AG04449 (cell line): ENCODE measurements around the gene C2orf49.

Experiments used
- CTCF ChIA-PET: fragments of 350-600 bp; formaldehyde crosslinking; extraction: SDS; loops from one replicate; lab custom pipeline; 2021; ENCODE audit warnings: antibody characterized with exemption; lab: Yijun Ruan, JAX
- POLR2A ChIA-PET: fragments of 400-600, 350-600 bp; formaldehyde crosslinking; extraction: SDS; loops from one replicate; lab custom pipeline; 2020; ENCODE audit warnings: antibody characterized with exemption, inconsistent platforms; lab: Yijun Ruan, JAX
- DNase-seq: peaks from one replicate; pipeline ENCODE4 v3.0.0-alpha.2; 2010; ENCODE audit warnings: low read depth, low spot score
- H3K4me3 ChIP-seq: 2 replicates; pipeline ENCODE4 v1.5.1; 2011; ENCODE audit warnings: low read depth, mild to moderate bottlenecking, control low read depth, low read length
- TF ChIP-seq, protein P1 (sequence below): IDR thresholded peaks from one replicate; pipeline ENCODE4 v1.5.1; 2011; ENCODE audit warnings: mild to moderate bottlenecking, moderate library complexity, low read length, control low read depth, inconsistent platforms; ENCODE audit not compliant: insufficient read depth; ENCODE audit errors: missing control alignments

Gene C2orf49

GRCh38 chr2:105361102-105361889 is 24.0 kb downstream of the C2orf49 start:
- no peak for DNase-seq
- no peak overlapping the region for H3K4me3 ChIP-seq
- TF ChIP-seq, protein P1, sequence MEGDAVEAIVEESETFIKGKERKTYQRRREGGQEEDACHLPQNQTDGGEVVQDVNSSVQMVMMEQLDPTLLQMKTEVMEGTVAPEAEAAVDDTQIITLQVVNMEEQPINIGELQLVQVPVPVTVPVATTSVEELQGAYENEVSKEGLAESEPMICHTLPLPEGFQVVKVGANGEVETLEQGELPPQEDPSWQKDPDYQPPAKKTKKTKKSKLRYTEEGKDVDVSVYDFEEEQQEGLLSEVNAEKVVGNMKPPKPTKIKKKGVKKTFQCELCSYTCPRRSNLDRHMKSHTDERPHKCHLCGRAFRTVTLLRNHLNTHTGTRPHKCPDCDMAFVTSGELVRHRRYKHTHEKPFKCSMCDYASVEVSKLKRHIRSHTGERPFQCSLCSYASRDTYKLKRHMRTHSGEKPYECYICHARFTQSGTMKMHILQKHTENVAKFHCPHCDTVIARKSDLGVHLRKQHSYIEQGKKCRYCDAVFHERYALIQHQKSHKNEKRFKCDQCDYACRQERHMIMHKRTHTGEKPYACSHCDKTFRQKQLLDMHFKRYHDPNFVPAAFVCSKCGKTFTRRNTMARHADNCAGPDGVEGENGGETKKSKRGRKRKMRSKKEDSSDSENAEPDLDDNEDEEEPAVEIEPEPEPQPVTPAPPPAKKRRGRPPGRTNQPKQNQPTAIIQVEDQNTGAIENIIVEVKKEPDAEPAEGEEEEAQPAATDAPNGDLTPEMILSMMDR = no peak
- ChIA-PET POLR2A (no interaction called here), CTCF (interaction anchor here (0.8 to 8.4 kb wide), 4 partner anchors 14 to 185 kb away, joined by 3 to 167 read pairs (median 6); no protein-coding TSS in a partner anchor)

DNA sequence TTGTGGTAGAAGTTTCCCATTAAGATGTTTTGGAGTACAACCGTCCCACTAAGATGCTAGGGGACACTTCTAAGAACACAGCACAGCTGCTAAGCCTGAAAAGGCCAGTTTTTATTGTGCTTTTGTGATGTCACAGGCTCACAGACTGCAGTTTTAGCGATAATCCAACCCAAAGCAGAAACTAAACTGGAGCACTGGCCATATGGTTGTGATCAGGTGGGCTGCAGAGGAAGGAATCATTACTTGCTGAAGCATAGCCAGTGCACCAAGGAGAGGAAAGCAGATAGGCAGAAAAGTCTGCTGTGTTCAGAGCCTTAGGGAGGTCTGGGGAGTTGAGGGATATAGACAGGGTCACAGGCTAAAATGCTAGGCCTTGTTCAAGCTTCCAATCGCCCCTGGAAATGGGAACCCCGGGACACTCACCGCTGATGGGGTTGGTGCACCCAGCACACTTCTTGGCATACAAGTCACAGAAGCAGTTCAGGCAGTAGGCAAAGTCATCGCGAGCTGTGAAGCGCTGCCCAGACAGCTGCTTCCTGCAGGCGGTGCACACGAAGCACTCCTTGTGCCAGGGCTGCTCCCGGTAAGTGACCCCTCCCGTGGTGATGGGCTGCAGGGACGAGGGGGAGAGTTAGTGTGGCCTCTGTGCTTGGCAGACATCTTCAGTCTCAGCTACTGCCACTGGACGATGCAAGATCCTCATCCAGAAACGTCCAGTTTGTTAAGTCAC is 25.7 kb downstream of the C2orf49 start:
- ChIA-PET CTCF (interaction anchor here (0.6 to 8.4 kb wide), 3 partner anchors 18 to 183 kb away, joined by 3 to 167 read pairs (median 7); no protein-coding TSS in a partner anchor), POLR2A (interaction anchor here (1.2 kb wide), 1 partner anchor 24 kb away, joined by 4 read pairs; no protein-coding TSS in a partner anchor)
- TF ChIP-seq, protein P1 = no peak
- H3K4me3 ChIP-seq = no peak overlapping the region
- no peak for DNase-seq

- CTCF ChIA-PET = interaction anchor here (1.0 to 8.4 kb wide), 4 partner anchors 15 to 182 kb away, joined by 3 to 167 read pairs (median 4); no protein-coding TSS in a partner anchor
- TF ChIP-seq, protein P1 = no peak
These were observed 27.2 kb downstream of the C2orf49 start for GRCh38 chr2:105364436-105365139.

DNA sequence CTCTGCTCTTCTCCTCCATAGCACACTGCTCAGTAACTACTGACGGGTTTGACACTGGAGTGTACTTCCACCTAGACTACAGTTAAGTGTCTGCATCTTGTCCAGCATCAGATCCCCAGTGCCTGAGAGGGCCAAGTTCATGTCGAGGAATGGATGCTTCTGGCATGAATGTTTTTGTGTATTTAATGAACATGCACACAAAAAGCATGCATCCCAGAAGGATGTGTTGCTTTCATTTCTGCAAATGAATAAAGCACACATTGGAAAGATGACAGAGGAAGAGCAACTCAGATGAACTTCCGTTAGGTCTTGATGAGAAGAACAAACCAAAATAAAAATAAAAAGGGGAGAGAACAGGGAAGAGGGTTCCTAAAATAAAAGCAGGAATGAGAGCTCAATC is 27.9 kb downstream of the C2orf49 start:
- DNase-seq = no peak
- POLR2A ChIA-PET = interaction anchor here (0.6 kb wide), 1 partner anchor 26 kb away, joined by 5 read pairs; no protein-coding TSS in a partner anchor
- CTCF ChIA-PET = interaction anchor here (1.0 to 8.4 kb wide), 4 partner anchors 16 to 181 kb away, joined by 3 to 167 read pairs (median 4); no protein-coding TSS in a partner anchor
- H3K4me3 ChIP-seq = no peak overlapping the region
- TF ChIP-seq, protein P1 = no peak

More at GRCh38 chr2:105364436-105365139, 27.2 kb downstream of the C2orf49 start:
- DNase-seq = no peak
- POLR2A ChIA-PET = interaction anchor here (0.6 kb wide), 2 partner anchors 26 to 28 kb away, joined by 5 to 6 read pairs; no protein-coding TSS in a partner anchor
- no peak overlapping the region for H3K4me3 ChIP-seq

GRCh38 chr2:105368759-105369408 is 31.5 kb downstream of the C2orf49 start:
- ChIA-PET POLR2A (interaction anchor here (0.8 to 1.5 kb wide), 2 partner anchors 11 to 28 kb away, joined by 3 to 7 read pairs; no protein-coding TSS in a partner anchor), CTCF (interaction anchor here (0.7 to 8.4 kb wide), 14 partner anchors 11 to 178 kb away, joined by 3 to 167 read pairs (median 4); partner anchors contain the start of gene FHL2)
- H3K4me3 ChIP-seq = no peak overlapping the region
- TF ChIP-seq, protein P1 = no peak
- DNase-seq = no peak
